Lung (tissue), 12 donors: Measurements from ENCODE around the gene PLXNA1. TPM values are rescaled to one million over a fixed set of nuclear protein-coding genes. Genes with fewer than 3 reads are reported as not detected.

Source experiments
- ATAC-seq: fragments of 200-7000 bp; cut with Tn5 transposase; one replicate; pipeline ENCODE4 v1.9.1; 2020; ENCODE audit warnings: moderate number of reproducible peaks; ENCODE audit not compliant: insufficient read depth, low FRiP score
- DNase-seq, 3 donors: peaks; one replicate each; pipeline ENCODE4 v3.0.0-alpha.2; 2013 to 2017
- H3K27ac ChIP-seq, 2 donors: one replicate each; pipeline ENCODE4 v1.5.1; 2013; ENCODE audit warnings: mild to moderate bottlenecking in 2 of 2, moderate library complexity in 2 of 2, control low read depth in 1 of 2, inconsistent platforms in 1 of 2, low read depth in 1 of 2, low read length in 1 of 2
- H3K27me3 ChIP-seq, 3 donors: one replicate each; pipeline ENCODE4 v1.5.1; 2013; ENCODE audit warnings: low read length in 2 of 3; ENCODE audit not compliant: control insufficient read depth in 3 of 3, insufficient read depth in 3 of 3
- H3K36me3 ChIP-seq, 4 donors: one replicate each; pipeline ENCODE4 v1.5.1; 2013; ENCODE audit warnings: low read length in 4 of 4, mild to moderate bottlenecking in 1 of 4, moderate library complexity in 1 of 4; ENCODE audit not compliant: control insufficient read depth in 4 of 4, insufficient read depth in 4 of 4
- H3K4me1 ChIP-seq, 5 donors: one replicate each; pipeline ENCODE4 v1.5.1; 2013; ENCODE audit warnings: low read length in 5 of 5, mild to moderate bottlenecking in 2 of 5, moderate library complexity in 1 of 5; ENCODE audit not compliant: control insufficient read depth in 5 of 5, insufficient read depth in 5 of 5
- H3K4me3 ChIP-seq: one replicate; pipeline ENCODE4 v1.5.1; 2013; ENCODE audit warnings: mild to moderate bottlenecking, control low read depth, moderate library complexity
- H3K9ac ChIP-seq, 2 donors: one replicate each; pipeline ENCODE4 v1.5.1; 2013; ENCODE audit warnings: low read length in 2 of 2, control low read depth in 1 of 2; ENCODE audit not compliant: insufficient read depth in 1 of 2
- H3K9me3 ChIP-seq, 4 donors: one replicate each; pipeline ENCODE4 v1.5.1; 2013; ENCODE audit warnings: low read length in 3 of 4, mild to moderate bottlenecking in 1 of 4, moderate library complexity in 1 of 4; ENCODE audit not compliant: control insufficient read depth in 4 of 4, insufficient read depth in 3 of 4
- WGBS, 2 donors: extraction: QIAGEN DNeasy Blood & Tissue Kit; methylation state at CpG; one replicate each; pipeline ENCODE4 v1.1.7; 2013; 5-methylcytosine and 5-hydroxymethylcytosine counted together
- polyA plus RNA-seq, 2 donors: library from polyadenylated mRNA; stranded (reverse); fragments of 200-250 nt; gene quantifications; one replicate each; pipeline ENCODE4 v1.2.1, GENCODE V29; 2013
- total RNA-seq, 2 donors: library from RNA; depleted of rRNA in 1 of 2; stranded (reverse); fragments of >200 nt in 1 of 2; gene quantifications; one replicate each; pipeline ENCODE4 v1.2.1, GENCODE V29; 2014 to 2021
- TF ChIP-seq, protein P1 (sequence below): IDR thresholded peaks from 2 replicates; pipeline ENCODE4 v1.5.1; 2012; ENCODE audit warnings: mild to moderate bottlenecking; ENCODE audit errors: control extremely low read depth, extremely low read depth
- donor health status: control.
- donor health status: control.
- donor health status: Bipolar disorder and iron deficiency.
- donor health status: healthy.
- donor health status: DM: yes; HTN: yes; CAD: no.

The PLXNA1 gene
- total and polyA plus RNA-seq, 4 donors: 17.6 to 51.7 (median 21.7) TPM

- Histone ChIP-seq H3K9ac (no peak overlapping the region), H3K27ac (no peak overlapping the region), H3K27me3 (no peaks in the 10 kb centered on the region), H3K4me1 (no peaks in the 10 kb centered on the region), H3K4me3 (no peak overlapping the region), H3K36me3 (peaks cover 0 to 61% (median 16%) of the 10 kb centered on the region in 4 donors), H3K9me3 (no peaks in the 10 kb centered on the region)
- ATAC-seq (no peak), DNase-seq (no peak)
- WGBS, 2 donors: 84 to 90% methylated on average over 48 to 50 of the region's 50 CpGs
- TF ChIP-seq, protein P1, sequence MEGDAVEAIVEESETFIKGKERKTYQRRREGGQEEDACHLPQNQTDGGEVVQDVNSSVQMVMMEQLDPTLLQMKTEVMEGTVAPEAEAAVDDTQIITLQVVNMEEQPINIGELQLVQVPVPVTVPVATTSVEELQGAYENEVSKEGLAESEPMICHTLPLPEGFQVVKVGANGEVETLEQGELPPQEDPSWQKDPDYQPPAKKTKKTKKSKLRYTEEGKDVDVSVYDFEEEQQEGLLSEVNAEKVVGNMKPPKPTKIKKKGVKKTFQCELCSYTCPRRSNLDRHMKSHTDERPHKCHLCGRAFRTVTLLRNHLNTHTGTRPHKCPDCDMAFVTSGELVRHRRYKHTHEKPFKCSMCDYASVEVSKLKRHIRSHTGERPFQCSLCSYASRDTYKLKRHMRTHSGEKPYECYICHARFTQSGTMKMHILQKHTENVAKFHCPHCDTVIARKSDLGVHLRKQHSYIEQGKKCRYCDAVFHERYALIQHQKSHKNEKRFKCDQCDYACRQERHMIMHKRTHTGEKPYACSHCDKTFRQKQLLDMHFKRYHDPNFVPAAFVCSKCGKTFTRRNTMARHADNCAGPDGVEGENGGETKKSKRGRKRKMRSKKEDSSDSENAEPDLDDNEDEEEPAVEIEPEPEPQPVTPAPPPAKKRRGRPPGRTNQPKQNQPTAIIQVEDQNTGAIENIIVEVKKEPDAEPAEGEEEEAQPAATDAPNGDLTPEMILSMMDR: no peak
Measured at GRCh38 chr3:127013758-127014535, 31.0 kb downstream of the PLXNA1 start.

DNA sequence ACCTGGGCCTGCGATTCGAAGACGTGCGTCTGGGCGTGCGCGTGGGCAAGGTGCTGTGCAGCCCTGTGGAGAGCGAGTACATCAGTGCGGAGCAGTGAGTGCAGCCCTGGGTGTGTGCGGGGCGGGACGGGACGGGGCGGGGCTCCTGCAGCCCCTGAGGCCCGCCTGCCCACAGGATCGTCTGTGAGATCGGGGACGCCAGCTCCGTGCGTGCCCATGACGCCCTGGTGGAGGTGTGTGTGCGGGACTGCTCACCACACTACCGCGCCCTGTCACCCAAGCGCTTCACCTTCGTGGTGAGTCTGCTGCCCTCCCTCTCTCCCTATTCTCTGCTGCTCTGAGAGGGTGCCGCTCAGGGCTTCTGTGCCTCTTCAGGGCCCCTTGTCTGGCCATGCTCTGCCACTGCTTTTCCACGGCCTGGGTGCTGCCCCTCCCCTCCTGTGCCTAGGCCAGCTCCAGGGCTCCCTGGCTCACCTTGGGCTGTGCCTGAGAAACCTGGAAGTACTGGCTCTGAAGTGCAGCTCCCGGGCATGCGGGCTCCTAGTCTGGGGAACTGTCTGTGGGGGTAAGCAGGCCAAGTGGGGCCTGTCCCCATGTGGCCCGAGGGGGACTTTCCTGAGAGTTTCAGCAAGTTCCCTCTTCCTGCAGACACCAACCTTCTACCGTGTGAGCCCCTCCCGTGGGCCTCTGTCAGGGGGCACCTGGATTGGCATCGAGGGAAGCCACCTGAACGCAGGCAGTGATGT, 31.8 kb downstream of the PLXNA1 start:
- TF ChIP-seq, protein P1: no peak
- no peak overlapping the region for H3K9ac ChIP-seq
- 89 to 91% methylated on average over 35 of the region's 35 CpGs for WGBS, 2 donors
- no peaks in the 10 kb centered on the region for H3K4me1 ChIP-seq
- DNase-seq: no peak
- H3K27ac ChIP-seq: no peak overlapping the region
- H3K27me3 ChIP-seq: no peaks in the 10 kb centered on the region
- no peaks in the 10 kb centered on the region for H3K9me3 ChIP-seq
- H3K36me3 ChIP-seq: peaks cover 0 to 69% (median 20%) of the 10 kb centered on the region in 4 donors
- no peak overlapping the region for H3K4me3 ChIP-seq
- no peak for ATAC-seq

DNA sequence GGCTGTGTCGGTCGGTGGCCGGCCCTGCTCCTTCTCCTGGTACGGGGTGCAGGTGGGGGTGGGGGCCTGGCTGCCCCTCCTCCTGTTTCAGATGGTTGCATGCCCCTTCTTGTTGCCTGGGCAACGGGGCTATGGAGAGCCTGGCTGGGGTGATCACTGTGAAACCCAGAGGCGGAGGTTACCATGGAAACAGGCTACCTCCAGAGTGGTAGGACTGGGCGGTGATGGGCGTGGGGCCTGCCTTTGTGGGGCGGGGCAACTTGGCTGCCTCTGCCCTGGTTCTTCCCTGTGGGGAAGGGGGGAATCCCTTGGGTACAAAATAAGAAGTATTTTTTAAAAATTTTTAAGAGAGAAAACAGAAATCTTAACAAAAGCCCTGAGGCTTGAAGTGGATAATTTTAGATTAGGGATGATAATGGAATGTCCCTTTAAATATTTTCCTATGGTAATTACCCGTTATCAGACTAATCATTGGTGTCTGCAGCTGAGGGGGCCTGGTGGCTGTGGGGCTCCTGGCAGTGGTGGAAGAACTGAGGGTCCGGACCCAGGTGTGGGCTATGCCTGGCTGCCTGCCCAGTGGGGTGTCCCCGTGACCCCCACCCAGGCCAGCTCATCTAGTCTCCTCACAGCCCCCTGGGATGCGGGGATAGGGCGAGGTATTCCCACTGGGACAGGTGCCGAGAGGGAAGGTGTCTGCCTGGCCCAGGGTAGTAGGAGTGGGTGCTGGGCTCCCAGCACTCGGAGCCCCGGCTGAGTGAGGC, 32.5 kb downstream of the PLXNA1 start:
- Histone ChIP-seq H3K36me3 (peaks cover 0 to 75% (median 24%) of the 10 kb centered on the region in 4 donors), H3K9me3 (no peaks in the 10 kb centered on the region), H3K27ac (no peak overlapping the region), H3K4me1 (no peaks in the 10 kb centered on the region), H3K9ac (no peak overlapping the region), H3K27me3 (no peaks in the 10 kb centered on the region), H3K4me3 (no peak overlapping the region)
- TF ChIP-seq, protein P1: no peak
- DNase-seq: no peak
- 87% methylated on average over 17 of the region's 17 CpGs for WGBS, 2 donors
- ATAC-seq: no peak
